H9 (cell line): ENCODE results near the gene STX10. TPM values are rescaled to one million over a fixed set of nuclear protein-coding genes. Genes with fewer than 3 reads are reported as not detected.

Experiments
- DNase-seq: peaks from one replicate; pipeline ENCODE4 v3.0.0-alpha.2; 2017
- H2AFZ ChIP-seq: one replicate; pipeline ENCODE4 v1.6.1; 2013; ENCODE audit warnings: mild to moderate bottlenecking, low read length, control low read depth, moderate library complexity
- H2AK5ac ChIP-seq: 2 replicates; pipeline ENCODE4 v1.6.1; 2013; ENCODE audit warnings: low read length, control low read depth, mixed read lengths; ENCODE audit not compliant: insufficient read length
- H2BK120ac ChIP-seq: one replicate; pipeline ENCODE4 v1.6.1; 2013; ENCODE audit warnings: low read depth, mild to moderate bottlenecking, low read length, control low read depth, inconsistent platforms; ENCODE audit not compliant: poor library complexity, severe bottlenecking
- H2BK12ac ChIP-seq: 2 replicates; pipeline ENCODE4 v1.6.1; 2013; ENCODE audit warnings: low read length, control low read depth, mixed read lengths, low read depth; ENCODE audit not compliant: insufficient read length
- H2BK15ac ChIP-seq: 2 replicates; pipeline ENCODE4 v1.6.1; 2013; ENCODE audit warnings: low read depth, low read length, control low read depth
- H2BK20ac ChIP-seq: one replicate; pipeline ENCODE4 v1.6.1; 2013; ENCODE audit warnings: low read depth, mild to moderate bottlenecking, low read length, control low read depth, inconsistent platforms; ENCODE audit not compliant: poor library complexity, severe bottlenecking
- H2BK5ac ChIP-seq: 2 replicates; pipeline ENCODE4 v1.6.1; 2013; ENCODE audit warnings: low read length, control low read depth, mixed read lengths; ENCODE audit not compliant: insufficient read length
- H3K14ac ChIP-seq: 2 replicates; pipeline ENCODE4 v1.6.1; 2013; ENCODE audit warnings: low read length, control low read depth; ENCODE audit not compliant: insufficient read depth
- H3K18ac ChIP-seq: 2 replicates; pipeline ENCODE4 v1.6.1; 2013; ENCODE audit warnings: low read depth, mild to moderate bottlenecking, mixed read lengths, low read length, control low read depth; ENCODE audit not compliant: insufficient read length
- H3K23ac ChIP-seq: 2 replicates; pipeline ENCODE4 v1.6.1; 2013; ENCODE audit warnings: low read length, control low read depth, mixed read lengths, low read depth; ENCODE audit not compliant: insufficient read length
- H3K23me2 ChIP-seq: 2 replicates; pipeline ENCODE4 v1.6.1; 2013; ENCODE audit warnings: low read depth, mild to moderate bottlenecking, mixed read lengths, low read length, control low read depth; ENCODE audit not compliant: insufficient read length, poor library complexity, severe bottlenecking
- H3K27ac ChIP-seq: 2 replicates; pipeline ENCODE4 v1.5.1; 2013; ENCODE audit warnings: low read length, control low read depth, mixed read lengths, low read depth; ENCODE audit not compliant: insufficient read length
- H3K27me3 ChIP-seq: 2 replicates; pipeline ENCODE4 v1.6.1; 2013; ENCODE audit warnings: low read length, control low read depth, inconsistent platforms; ENCODE audit not compliant: insufficient read depth
- H3K4ac ChIP-seq: 2 replicates; pipeline ENCODE4 v1.6.1; 2013; ENCODE audit warnings: low read depth, mild to moderate bottlenecking, control low read depth, inconsistent platforms, low read length, moderate library complexity
- H3K4me1 ChIP-seq: 2 replicates; pipeline ENCODE4 v1.6.1; 2013; ENCODE audit warnings: low read length, control low read depth, inconsistent platforms; ENCODE audit not compliant: insufficient read depth
- H3K4me2 ChIP-seq: 2 replicates; pipeline ENCODE4 v1.6.1; 2013; ENCODE audit warnings: low read length, control low read depth, mixed read lengths; ENCODE audit not compliant: insufficient read length, insufficient read depth
- H3K56ac ChIP-seq: 2 replicates; pipeline ENCODE4 v1.6.1; 2013; ENCODE audit warnings: low read depth, mild to moderate bottlenecking, mixed read lengths, low read length, control low read depth; ENCODE audit not compliant: insufficient read length
- H3K79me1 ChIP-seq: 2 replicates; pipeline ENCODE4 v1.6.1; 2013; ENCODE audit warnings: low read depth, mild to moderate bottlenecking, moderate library complexity, low read length, control low read depth, inconsistent platforms; ENCODE audit not compliant: insufficient read depth, poor library complexity, severe bottlenecking
- H3K79me2 ChIP-seq: 2 replicates; pipeline ENCODE4 v1.6.1; 2013; ENCODE audit warnings: low read length, control low read depth, inconsistent platforms; ENCODE audit not compliant: insufficient read depth
- H3K9ac ChIP-seq: 2 replicates; pipeline ENCODE4 v1.6.1; 2013; ENCODE audit warnings: low read length, control low read depth, mixed read lengths; ENCODE audit not compliant: insufficient read length; ENCODE audit errors: extremely low read depth
- H3K9me3 ChIP-seq: one replicate; pipeline ENCODE4 v1.6.1; 2013; ENCODE audit warnings: low read depth, low read length, inconsistent platforms; ENCODE audit not compliant: control insufficient read depth
- H3T11ph ChIP-seq: one replicate; pipeline ENCODE4 v1.6.1; 2013; ENCODE audit warnings: mild to moderate bottlenecking, low read length, control low read depth, inconsistent platforms
- H4K20me1 ChIP-seq: one replicate; pipeline ENCODE4 v1.6.1; 2013; ENCODE audit not compliant: control insufficient read depth, insufficient read length, insufficient read depth
- H4K5ac ChIP-seq: 2 replicates; pipeline ENCODE4 v1.6.1; 2013; ENCODE audit warnings: low read depth, mild to moderate bottlenecking, mixed read lengths, low read length, control low read depth; ENCODE audit not compliant: insufficient read length
- H4K8ac ChIP-seq: replicated peaks from 2 replicates; pipeline ENCODE4 v1.6.1; 2013; ENCODE audit warnings: low read length, control low read depth, mixed read lengths, low read depth; ENCODE audit not compliant: insufficient read length
- H4K91ac ChIP-seq: 2 replicates; pipeline ENCODE4 v1.6.1; 2013; ENCODE audit warnings: low read depth, mild to moderate bottlenecking, moderate library complexity, mixed read lengths, low read length, control low read depth; ENCODE audit not compliant: insufficient read length
- H3K27ac Mint-ChIP-seq, 3 experiments: 2 replicates in 2 of 3; 3 replicates in 1 of 3; pipeline ENCODE4 v1.8.0; 2020 to 2021; ENCODE audit warnings: mixed read lengths in 3 of 3, mild to moderate bottlenecking in 1 of 3, moderate library complexity in 1 of 3
- H3K27me3 Mint-ChIP-seq: 2 replicates; pipeline ENCODE4 v1.8.0; 2021; ENCODE audit warnings: low read depth, mild to moderate bottlenecking, moderate library complexity, mixed read lengths
- H3K36me3 Mint-ChIP-seq, 3 experiments: 2 replicates in 2 of 3; 3 replicates in 1 of 3; pipeline ENCODE4 v1.8.0; 2020 to 2021; ENCODE audit warnings: low read depth in 3 of 3, mixed read lengths in 3 of 3; ENCODE audit not compliant: insufficient read depth in 1 of 3
- H3K4me1 Mint-ChIP-seq, 2 experiments: 2 replicates each; pipeline ENCODE4 v1.8.0; 2020; ENCODE audit warnings: mixed read lengths in 2 of 2
- H3K4me3 Mint-ChIP-seq, 2 experiments: 2 replicates in 1 of 2; 3 replicates in 1 of 2; pipeline ENCODE4 v1.8.0; 2020 to 2021; ENCODE audit warnings: mild to moderate bottlenecking in 2 of 2, mixed read lengths in 2 of 2, moderate library complexity in 1 of 2
- H3K9me3 Mint-ChIP-seq, 2 experiments: 2 replicates in 1 of 2; 3 replicates in 1 of 2; pipeline ENCODE4 v1.8.0; 2020; ENCODE audit warnings: mild to moderate bottlenecking in 2 of 2, mixed read lengths in 2 of 2, moderate library complexity in 1 of 2
- CTCF ChIP-seq: fragments of 200-600 bp; sonication (generic); conservative IDR thresholded peaks from 3 replicates; pipeline ENCODE4 v1.8.0; 2021; ENCODE audit warnings: antibody characterized with exemption, mild to moderate bottlenecking
- WGBS: extraction: QIAGEN DNeasy Blood & Tissue Kit; methylation state at CpG from one replicate; pipeline ENCODE4 v1.1.7; 2013; ENCODE audit warnings: missing lambda C conversion rate, low lambda C conversion rate, mixed read lengths; ENCODE audit not compliant: insufficient read length; ENCODE audit errors: extremely low coverage; 5-methylcytosine and 5-hydroxymethylcytosine counted together
- total RNA-seq: library from RNA; stranded (reverse); gene quantifications from 2 replicates; pipeline ENCODE4 v1.2.1, GENCODE V29; 2021

Gene STX10
- total RNA-seq, 1 experiment from 2014 or later = 39.4 TPM

- no peak overlapping the region for H3K27ac ChIP-seq
- no CpG with 5 or more reads among the region's 30 CpGs for WGBS
- no peaks in the 10 kb centered on the region for H3K27me3 Mint-ChIP-seq
- no peaks in the 10 kb centered on the region for H3K9me3 ChIP-seq
- no peak overlapping the region for H2AK5ac ChIP-seq
- H4K5ac ChIP-seq = no peak overlapping the region
- H2BK12ac ChIP-seq = no peak overlapping the region
- H3K23me2 ChIP-seq = no peaks in the 10 kb centered on the region
- H2BK15ac ChIP-seq = no peak overlapping the region
- no peaks in the 10 kb centered on the region for H3K4me1 ChIP-seq
- H3K27me3 ChIP-seq = no peaks in the 10 kb centered on the region
- no peaks in the 10 kb centered on the region for H4K20me1 ChIP-seq
- no peak overlapping the region for H3K18ac ChIP-seq
- peaks cover 0 to 2% of the 10 kb centered on the region in 2 experiments; a peak in 1 of 4 replicates for H3K4me1 Mint-ChIP-seq
- no peak overlapping the region for H2AFZ ChIP-seq
- H3K9ac ChIP-seq = no peak overlapping the region
- no peak overlapping the region for H3K4me3 Mint-ChIP-seq
- H3K9me3 Mint-ChIP-seq = no peaks in the 10 kb centered on the region
- H3K23ac ChIP-seq = no peak overlapping the region
- peaks cover 9 to 36% (median 30%) of the 10 kb centered on the region in 3 experiments; a peak in 6 of 7 replicates for H3K36me3 Mint-ChIP-seq
- H2BK120ac ChIP-seq = no peak overlapping the region
- H3K56ac ChIP-seq = no peak overlapping the region
- no peak overlapping the region for H3K14ac ChIP-seq
- no peak overlapping the region for H3K4ac ChIP-seq
- no peak for DNase-seq
- no peak for TF ChIP-seq CTCF
- H4K8ac ChIP-seq = no peak overlapping the region
- H3T11ph ChIP-seq = no peak overlapping the region
- H3K79me2 ChIP-seq = no peaks in the 10 kb centered on the region
- H3K4me2 ChIP-seq = no peak overlapping the region
- H2BK20ac ChIP-seq = no peak overlapping the region
- no peaks in the 10 kb centered on the region for H3K79me1 ChIP-seq
- no peak overlapping the region for H2BK5ac ChIP-seq
- no peak overlapping the region for H4K91ac ChIP-seq
- H3K27ac Mint-ChIP-seq = no peak overlapping the region
Measured at GRCh38 chr19:13109361-13110098, 40.6 kb downstream of the STX10 start.
